GM12872 (cell line): ENCODE measurements around the gene RPS2.

Source experiments
- CTCF ChIP-seq: IDR thresholded peaks from 3 replicates; pipeline ENCODE4 v1.5.1; 2011; ENCODE audit warnings: low read depth, mild to moderate bottlenecking, low read length, moderate library complexity; ENCODE audit not compliant: insufficient read depth

Gene RPS2

DNA sequence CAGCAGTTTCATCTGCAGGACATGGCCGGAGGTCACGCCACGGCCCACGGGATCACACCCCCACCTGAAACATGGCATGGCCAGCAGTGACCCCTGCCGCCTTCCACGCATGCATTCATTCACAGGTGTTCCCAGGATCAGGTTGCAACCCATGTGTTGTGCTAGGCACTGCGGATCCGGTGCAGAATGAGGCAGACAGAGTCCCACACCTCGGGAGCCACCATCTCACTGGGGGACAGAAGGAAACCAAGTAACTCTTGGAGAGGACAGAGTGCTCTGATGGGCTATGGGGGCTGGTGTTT is 17.3 kb downstream of the RPS2 start:
- no peak for TF ChIP-seq CTCF

- TF ChIP-seq CTCF, result no peak
These were observed 17.9 kb downstream of the RPS2 start for GRCh38 chr16:1946495-1947368.

DNA sequence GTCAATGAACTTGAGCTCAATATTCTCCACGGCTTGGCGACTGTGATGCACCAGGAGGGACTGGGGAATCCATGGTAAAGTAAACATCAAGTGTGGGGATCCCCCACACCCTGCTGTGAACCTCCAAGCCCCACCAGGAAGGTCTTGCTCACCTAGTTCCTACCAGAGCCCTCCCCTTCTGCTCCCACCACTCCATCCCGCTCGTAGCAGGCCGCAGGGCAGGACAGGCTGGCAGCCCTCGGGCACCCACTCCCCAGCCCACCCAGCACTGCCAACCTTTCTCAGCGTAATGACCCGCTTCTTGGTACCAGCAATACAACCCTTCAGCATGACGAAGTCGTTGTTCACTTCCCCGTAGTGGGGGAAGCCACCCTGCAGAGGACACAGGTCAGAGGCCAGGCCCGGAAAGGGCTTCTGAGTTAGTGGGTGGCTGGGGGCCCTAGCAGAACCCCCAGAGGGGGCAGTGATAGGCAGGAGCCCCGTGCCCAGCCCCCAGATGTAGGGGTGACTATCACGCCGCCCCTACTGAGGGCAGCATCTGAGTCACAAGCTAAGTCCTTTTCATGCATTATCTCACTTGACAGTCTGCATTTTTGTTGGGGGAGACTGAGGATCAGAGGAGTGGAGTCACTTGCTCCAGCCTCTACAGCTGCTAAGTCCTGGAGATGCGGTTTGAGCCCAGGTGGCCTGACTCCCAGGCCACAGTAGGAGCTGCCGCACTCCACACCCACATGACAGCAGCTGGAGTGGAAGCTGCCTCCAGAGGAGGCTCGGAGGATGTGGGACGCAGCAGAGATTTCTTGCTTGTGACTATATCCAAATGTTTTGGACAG is 18.9 kb downstream of the RPS2 start:
- TF ChIP-seq CTCF, result no peak

- no peak for TF ChIP-seq CTCF
These were observed 19.9 kb downstream of the RPS2 start for GRCh38 chr16:1944612-1945199.

GRCh38 chr16:1942810-1943726 is 21.6 kb downstream of the RPS2 start, which contains the start of gene MSRB1:
TSS of gene MSRB1 (minus strand) at chr16:1943199. CDS start at chr16:1943156, 43 bp downstream.
- TF ChIP-seq CTCF, result no peak

GRCh38 chr16:1942047-1942809 is 22.4 kb downstream of the RPS2 start:
- no peak for TF ChIP-seq CTCF
